Measurements from ENCODE around the gene OR10V1.

The OR10V1 gene, protein sequence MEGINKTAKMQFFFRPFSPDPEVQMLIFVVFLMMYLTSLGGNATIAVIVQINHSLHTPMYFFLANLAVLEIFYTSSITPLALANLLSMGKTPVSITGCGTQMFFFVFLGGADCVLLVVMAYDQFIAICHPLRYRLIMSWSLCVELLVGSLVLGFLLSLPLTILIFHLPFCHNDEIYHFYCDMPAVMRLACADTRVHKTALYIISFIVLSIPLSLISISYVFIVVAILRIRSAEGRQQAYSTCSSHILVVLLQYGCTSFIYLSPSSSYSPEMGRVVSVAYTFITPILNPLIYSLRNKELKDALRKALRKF

DNA sequence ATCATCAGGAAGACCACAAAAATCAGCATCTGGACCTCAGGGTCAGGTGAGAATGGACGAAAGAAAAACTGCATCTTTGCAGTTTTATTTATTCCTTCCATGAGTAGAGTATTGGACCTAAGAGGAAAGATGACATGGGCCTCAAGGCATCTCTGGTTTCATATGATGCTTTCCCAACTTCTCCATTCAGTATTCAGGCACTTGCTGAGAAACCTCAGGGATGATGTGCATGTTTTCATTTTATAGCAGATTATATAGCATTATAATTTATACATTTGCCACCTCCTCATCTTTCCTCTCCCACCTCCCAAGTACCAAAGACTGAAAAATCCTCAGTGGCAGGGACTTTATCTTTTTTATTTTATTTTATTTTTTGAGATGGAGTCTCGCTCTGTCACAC lies at the start of gene OR10V1:
Gene OR10V1, minus strand, starts transcription at position 101 of the 400 bp plus-strand sequence. Its CDS starts 0 bp downstream, at position 101.
- DNase-seq (ENCODE audit: low read depth) = no peak

DNA sequence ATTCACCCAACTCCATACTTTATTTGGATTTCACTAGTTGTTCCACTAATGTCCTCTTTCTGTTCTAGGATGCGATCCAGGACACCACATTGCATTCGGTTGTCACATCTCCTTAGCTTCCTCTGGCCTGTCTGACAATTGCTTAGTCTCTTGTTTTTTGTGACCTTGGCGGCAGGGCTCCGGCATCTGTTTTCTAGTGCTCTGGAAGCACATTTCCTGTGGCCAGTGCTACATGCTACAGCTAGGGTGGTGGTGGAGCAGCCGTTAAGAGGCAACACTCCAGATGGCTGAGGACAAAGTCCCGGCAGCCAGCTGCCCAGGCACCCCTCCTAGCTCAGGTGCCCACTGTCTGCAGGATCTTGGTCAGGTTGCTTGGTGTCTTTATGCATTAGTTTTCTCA lies 48.3 kb upstream of the OR10V1 start:
- DNase-seq (ENCODE audit: low read depth) = no peak

DNA sequence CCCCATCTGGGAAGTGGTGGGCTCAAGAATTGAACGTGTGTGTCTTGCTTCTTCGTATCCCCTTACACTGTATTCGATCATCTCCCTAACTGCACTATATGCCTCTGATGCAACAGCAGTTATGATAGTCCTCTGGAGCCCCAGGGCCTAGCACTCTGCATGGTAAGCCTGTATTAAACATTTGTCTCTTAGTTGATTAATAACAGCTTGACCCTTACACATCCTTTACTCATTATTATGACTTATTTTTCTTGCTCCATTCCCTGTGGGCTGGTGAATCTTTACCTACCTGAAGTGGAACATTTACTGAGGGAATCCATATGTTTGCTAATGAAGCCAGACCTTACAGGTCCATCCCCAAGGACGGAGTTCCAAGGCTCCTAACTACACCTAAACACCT lies 47.1 kb upstream of the OR10V1 start:
- no peak for DNase-seq (ENCODE audit: low read depth)

- no peak for DNase-seq (ENCODE audit: low read depth)
Measured at GRCh38 chr11:59759900-59760299, 46.3 kb upstream of the OR10V1 start.

DNA sequence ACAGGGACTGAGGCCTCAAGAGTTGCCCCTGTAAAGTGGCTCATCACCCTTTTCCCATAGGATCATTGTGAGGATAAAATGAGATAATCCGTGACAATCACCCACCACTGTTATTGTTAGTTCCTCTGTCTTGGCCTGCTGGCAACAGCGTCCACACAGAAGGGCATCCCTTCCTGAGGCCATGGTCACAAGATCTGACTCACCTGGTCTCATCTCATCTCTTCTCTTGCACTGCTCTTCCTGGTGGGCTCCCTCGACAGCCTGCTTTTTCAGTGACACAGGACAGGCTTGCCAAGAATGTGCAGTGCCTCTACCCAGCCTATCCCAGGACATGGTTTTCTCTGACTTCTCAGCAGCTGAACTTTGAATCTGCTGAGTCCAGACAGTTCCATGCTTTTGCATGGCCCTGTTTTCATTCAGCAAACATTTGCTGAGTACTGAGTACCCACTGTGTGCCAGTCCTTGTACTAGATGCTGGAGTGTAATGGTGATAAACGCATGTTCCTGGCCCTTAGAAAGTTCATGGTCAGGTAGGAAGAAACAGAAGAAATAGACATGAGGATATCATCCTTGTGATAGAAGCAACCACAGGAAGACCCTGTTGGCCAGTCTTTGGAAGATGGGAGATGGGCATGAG lies 44.9 kb upstream of the OR10V1 start:
- DNase-seq (ENCODE audit: low read depth) = no peak

DNA sequence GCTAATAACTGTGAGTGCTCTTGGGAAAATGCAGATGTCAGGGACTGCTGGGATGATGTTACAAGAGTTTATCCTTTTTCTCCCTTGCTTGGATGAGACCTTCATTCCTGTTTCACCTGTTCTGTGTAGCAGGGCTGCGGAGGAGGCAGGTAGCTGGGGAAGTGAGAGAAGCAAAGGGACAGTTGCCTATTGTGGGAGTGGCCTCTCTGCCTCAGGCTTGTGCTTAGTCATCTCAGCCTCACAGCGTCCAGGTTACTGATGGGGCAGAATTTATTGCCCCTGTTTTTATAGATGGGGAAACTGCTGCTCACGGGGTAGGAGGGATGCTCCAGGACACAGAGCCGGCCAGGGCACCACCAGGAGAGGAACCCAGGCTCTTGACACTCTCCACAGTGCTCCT lies 43.2 kb upstream of the OR10V1 start:
- DNase-seq (ENCODE audit: low read depth) = peak; percentile 37

DNA sequence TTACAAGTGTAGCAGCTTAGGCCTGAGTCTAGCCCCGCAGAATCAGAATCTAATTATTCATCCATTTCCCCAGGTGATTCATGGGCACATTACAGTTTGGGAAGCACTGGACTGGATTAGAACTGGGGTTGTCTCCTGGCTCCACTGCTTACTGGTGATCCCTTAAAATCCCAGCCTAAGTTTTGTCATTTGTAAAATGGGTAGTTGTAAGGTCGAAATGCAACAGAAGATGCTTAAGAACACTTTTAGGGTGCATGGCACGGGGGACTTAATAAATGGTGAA lies 42.9 kb upstream of the OR10V1 start:
- DNase-seq (ENCODE audit: low read depth) = no peak

DNA sequence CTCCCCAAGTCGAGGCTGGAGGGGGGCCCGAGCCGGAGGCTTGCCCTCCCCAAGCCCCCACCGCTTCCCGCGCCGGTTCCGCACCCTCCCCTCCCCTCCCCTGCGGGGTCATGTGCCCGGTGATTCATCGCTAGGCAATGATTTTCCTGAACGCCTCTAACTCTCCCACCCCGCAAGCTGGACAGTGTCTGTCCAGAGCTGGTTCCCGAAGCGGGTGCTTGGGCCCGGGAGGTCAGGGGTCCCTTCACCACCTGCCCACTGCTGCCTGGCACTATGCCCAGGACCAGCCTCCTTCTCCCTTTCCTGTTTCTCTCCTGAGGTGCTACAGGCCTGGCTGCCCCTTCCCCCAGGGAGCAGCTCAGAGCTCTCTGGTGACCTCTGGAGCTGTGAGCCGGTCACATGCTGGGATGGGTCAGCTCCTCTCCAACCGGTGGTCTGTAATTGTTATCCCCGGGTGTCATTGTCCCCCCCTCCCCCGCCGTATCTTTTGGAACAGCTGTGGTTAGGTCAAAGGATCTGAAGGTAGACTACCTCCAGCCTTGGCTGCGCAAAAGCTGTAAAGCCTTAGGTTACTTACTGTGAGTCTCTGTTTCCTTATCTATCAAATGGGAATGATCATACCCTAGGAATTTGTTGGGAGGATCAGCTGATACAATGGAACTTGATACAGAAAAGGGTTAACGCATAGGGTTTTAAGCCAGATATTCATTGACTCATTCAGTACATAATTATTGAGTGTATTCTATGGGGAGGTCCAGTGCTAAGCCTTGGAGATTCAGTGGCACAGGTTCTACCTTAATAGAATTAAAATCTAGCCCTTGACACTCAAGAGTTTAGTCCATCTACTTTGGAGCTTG lies 42.3 kb upstream of the OR10V1 start:
- DNase-seq (ENCODE audit: low read depth) = peak; percentile 86

DNA sequence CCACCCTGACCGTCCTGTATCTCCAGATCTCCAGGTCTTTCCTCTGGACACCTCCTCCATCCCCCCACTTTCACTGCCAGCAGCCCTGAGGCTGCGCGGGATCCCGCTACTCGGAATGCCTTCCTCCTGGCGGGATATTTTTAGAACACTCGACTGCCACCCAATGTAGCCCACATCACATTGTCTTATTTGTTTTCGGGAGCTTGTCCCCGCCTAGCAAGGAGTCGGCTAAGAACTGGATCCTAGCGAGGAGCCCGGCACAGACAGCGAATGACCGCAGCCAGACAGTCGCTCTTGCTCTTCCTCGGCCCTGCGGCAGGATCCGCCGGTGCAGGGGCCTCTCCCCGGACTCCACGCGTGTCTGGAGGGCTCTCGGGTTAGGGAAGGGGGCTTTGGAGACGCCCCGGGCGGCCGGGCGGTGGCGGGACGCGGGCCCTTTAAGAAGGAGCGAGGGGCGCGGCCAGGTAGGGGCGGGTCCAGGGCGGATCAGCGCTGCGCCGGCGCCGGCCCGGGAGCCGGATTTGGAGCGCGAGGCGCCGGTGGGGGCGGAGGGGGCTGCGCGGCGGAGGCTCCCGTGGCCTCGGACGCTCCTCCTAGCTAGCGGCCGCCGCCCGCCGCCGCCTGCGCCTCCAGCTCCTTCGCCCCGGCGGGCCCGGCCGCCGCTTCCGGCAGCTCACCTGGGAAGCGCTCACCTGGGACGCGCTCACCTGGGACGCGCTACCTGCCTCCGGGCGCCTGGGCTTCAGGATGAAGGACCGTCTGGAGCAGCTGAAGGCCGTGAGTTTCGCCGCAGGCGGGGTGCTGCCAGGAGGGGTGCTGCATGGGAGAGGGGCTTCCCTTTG lies 41.4 kb upstream of the OR10V1 start, which contains the start of gene STX3:
Gene STX3, plus strand, starts transcription at position 518 of the 842 bp plus-strand sequence. Its CDS starts 230 bp downstream, at position 748.
- peak; percentile 58 for DNase-seq (ENCODE audit: low read depth)

GRCh38 chr11:59754494-59754858 lies 40.8 kb upstream of the OR10V1 start:
- peak; percentile 15 for DNase-seq (ENCODE audit: low read depth)

GRCh38 chr11:59753650-59754493 lies 40.2 kb upstream of the OR10V1 start:
- peak; percentile 66 for DNase-seq (ENCODE audit: low read depth)

DNA sequence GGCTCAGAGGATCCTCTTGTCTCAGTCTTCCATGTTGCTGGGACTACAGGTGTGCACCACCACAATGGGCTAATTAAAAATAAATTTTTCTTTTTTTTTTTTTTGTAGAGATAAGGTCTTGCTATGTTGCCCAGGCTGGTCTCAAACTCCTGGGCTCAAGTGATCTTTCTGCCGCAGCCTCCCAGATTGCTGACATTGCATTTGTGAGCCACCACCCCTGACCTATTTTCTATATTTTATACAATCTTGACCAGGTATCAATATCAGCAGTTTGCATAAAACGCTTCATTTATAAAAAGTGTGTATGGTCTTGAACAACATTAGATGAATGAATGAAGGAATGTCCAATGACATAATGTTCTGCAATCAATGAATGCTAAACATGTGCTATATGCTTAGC lies 32.5 kb upstream of the OR10V1 start:
- no peak for DNase-seq (ENCODE audit: low read depth)

GRCh38 chr11:59730896-59731565 lies 17.4 kb upstream of the OR10V1 start:
- DNase-seq (ENCODE audit: low read depth) = no peak

- DNase-seq (ENCODE audit: low read depth) = no peak
Measured at GRCh38 chr11:59729834-59730233, 16.2 kb upstream of the OR10V1 start.

GRCh38 chr11:59728913-59729312 lies 15.3 kb upstream of the OR10V1 start:
- DNase-seq (ENCODE audit: low read depth) = no peak

DNA sequence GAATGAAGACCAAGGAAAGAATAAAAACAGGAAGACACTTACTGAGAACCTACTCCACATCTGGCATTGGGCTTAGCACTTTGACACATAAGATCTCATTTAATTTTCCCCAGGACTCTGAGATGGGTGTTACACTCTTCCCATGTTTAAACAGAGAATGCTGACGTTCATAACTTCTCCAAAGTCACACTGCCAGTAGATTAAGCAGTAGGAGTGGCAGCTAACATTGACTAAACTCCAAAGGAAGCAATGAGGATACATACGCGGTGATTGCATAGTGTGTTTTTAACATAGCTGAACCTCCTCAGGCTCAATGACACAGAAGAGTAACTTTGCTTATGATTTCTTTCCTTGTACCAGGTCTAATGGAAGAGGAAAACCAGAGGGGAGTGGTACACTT lies 14.5 kb upstream of the OR10V1 start:
- no peak for DNase-seq (ENCODE audit: low read depth)

- DNase-seq (ENCODE audit: low read depth) = no peak
Measured at GRCh38 chr11:59727426-59727825, 13.8 kb upstream of the OR10V1 start.

DNA sequence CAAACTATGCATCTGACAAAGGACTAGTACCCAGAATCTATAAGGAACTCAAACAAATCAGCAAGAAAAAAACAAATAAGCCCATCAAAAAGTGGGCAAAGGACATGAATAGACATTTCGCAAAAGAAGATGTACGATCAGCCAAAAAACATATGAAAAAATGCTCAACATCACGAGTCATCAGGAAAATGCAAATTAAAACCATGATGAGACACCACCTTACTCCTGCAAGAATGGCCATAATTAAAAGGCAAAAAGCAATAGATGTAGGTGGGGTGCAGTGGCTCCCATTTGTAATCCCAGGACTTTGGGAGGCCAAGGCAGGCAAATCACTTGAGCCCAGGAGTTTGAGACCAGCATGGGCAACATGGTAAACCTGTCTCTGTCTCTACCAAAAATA lies 10.4 kb upstream of the OR10V1 start:
- DNase-seq (ENCODE audit: low read depth) = peak; percentile 25

DNA sequence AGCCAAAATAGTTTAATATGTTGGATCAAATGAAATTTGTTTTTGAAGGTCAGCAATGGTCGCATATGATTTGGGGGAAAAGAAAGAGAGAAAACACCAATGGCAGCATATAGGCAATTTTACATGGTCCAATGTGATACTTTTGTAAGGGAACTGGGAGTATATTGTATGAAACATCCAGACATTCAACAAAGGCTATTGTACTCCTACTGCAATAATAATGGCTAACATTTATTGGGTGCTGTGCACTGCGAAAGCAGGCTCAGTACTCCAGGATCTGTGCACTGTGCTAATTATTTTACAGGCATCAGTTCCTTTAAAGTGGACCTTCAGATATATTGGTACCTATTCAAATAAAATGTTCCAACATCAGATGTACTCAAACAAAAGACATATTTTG lies 5.9 kb upstream of the OR10V1 start:
- DNase-seq (ENCODE audit: low read depth) = no peak

DNA sequence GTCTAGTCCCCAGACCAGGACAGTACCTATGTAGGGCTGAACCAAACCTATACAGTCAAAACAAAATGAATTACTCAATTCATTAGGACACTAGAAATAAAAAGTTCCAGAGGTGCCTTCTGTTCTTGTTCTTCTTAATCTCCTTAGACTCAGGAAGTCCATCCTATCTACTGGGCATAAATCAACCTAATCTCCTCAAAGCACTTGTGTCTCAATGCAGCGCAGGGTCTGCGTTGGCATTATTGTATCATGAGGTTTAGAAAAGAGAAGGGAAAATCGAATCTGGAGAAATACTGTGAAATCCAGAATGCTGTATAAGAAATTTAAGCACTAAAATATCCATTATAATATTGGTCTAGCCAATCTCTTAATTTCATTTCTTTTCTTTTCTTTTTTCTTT lies 2.4 kb upstream of the OR10V1 start:
- DNase-seq (ENCODE audit: low read depth) = peak; percentile 82
